ENCODE data around the gene TYROBP.

- TF ChIP-seq CTCF (IDR thresholded peaks at IDR 0.05; ENCODE audit: low read depth, low read length, missing input control), result no peak
- no peak for TF ChIP-seq REST (IDR thresholded peaks at IDR 0.05)
- TF ChIP-seq HNF4G (IDR thresholded peaks at IDR 0.05), result no peak
- TF ChIP-seq ZBTB33 (IDR thresholded peaks at IDR 0.05), result no peak
- no peak for TF ChIP-seq YY1 (IDR thresholded peaks at IDR 0.05)
- TF ChIP-seq RXRA (IDR thresholded peaks at IDR 0.05), result no peak
- TF ChIP-seq SP1 (IDR thresholded peaks at IDR 0.05), result no peak
- no peak for TF ChIP-seq TAF1 (conservative IDR thresholded peaks at IDR 0.05)
Measured at GRCh38 chr19:35879068-35879467, 29.0 kb downstream of the TYROBP start.
